GM08714 (cell line): ENCODE results near the gene SSBP3.

ENCODE experiments used
- H3K4me3 ChIP-seq: fragments of 200-500 bp; sonication (Bioruptor generic); 2 replicates; pipeline ENCODE4 v1.5.1; 2014; ENCODE audit warnings: mild to moderate bottlenecking, low read length, inconsistent platforms
- ZNF274 ChIP-seq: IDR thresholded peaks from 2 replicates; pipeline ENCODE4 v1.6.1; 2012; ENCODE audit warnings: mild to moderate bottlenecking, low read depth, low read length

The SSBP3 gene

DNA sequence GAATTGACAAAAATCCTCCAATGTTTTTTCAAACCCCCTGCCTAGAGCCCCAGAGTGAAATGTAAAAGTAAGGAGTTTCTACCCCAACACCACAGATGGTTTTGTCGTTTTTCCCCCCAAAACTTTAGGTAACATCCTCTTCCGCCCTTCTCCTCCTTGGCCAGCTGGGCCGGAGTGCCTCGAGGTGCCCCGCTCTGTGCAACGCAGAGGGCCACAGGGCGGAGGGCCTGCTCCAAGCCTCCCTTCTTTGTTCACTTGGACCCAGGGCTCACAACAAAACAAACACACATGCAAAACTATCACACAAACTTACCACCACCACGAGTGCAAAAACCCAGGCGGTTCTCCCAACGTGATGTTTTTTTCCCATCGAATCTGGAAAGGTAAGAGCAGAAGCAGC is 1.9 kb downstream of the SSBP3 start:
- no peak for TF ChIP-seq ZNF274
- H3K4me3 ChIP-seq = peak overlapping the region; percentile 73; the same call in 1 of the 2 replicates

DNA sequence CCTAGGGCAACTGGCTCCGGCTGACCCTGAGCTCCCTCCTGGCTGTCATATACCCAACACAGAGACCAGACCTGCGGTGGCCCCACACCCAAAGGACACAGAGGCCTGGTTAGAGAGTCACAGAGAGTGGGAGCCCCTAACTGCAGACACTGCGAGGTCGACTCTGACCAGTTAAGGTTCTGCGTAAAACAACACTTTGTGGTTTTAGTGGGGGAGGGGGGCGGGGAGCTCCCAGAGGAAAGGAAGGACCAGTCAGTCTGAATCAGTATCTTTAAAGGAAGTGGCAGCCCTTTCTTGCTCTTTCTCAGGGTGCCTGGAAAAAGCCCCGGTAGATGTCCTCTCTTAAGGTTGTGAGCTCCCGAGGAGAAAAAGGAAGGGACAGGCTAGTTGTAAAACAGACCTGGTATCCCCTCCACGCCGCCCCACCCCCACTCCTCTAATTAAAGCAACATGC is 2.4 kb downstream of the SSBP3 start:
- peak overlapping the region; percentile 73; the same call in 1 of the 2 replicates for H3K4me3 ChIP-seq
- TF ChIP-seq ZNF274 = no peak

DNA sequence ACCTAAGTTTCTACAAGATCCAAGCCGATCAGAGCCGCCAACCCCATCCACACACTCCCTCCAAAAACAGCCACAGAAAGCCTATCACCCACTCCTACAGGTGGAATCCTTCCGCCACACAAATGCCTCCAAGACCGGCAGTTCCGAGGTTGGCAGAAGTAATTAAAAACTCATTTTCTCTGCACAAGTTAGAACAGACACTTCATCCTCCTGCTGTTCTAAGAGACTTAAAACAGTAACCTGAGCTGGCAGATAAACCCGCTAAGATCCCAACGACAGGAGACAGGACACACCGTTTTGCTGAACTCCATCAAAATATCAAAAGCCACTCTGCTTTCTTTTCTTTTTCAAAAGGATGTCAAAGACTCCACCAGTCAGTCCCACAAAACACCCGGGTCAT is 2.8 kb downstream of the SSBP3 start:
- peak overlapping the region; percentile 73; the same call in 1 of the 2 replicates for H3K4me3 ChIP-seq
- TF ChIP-seq ZNF274 = no peak

DNA sequence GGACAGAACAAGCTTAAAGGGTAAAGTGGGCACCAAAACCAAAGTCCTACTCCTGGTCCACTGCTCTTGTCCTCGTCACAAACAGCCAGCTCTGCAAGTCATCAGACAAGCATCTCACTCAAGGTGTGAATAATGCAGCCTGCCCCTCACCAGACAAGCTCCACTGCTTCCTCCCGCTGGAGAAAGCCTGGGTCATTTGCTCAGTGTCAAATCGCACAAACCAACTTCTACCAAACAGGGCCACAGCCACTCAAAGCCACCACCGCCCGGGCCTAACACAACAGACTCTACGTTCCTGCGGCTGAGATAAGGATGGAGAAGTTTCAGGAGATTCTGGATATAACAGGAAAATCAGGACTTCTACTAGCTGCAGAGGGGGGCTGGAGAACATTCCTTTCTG is 3.3 kb downstream of the SSBP3 start:
- H3K4me3 ChIP-seq = no peak overlapping the region
- TF ChIP-seq ZNF274 = no peak

DNA sequence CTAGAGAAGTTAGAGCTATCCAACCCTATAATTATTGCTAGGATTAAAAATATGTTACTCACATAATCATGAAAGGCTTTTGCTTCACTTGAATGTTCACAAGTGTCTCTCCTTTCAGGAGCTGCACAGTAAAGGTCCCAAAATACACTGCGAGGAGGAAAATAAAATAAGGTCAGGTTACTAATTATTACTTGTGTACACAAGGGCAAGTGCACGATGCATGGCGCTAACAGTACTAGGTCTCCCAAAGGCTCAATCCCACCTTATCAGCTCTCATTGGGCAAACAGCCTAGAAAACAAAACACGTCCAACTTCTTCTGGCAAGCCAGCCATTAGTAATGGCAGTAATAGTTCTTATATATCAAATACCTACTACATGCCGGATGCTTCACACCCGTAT is 4.4 kb downstream of the SSBP3 start:
- no peak for TF ChIP-seq ZNF274
- no peak overlapping the region for H3K4me3 ChIP-seq

DNA sequence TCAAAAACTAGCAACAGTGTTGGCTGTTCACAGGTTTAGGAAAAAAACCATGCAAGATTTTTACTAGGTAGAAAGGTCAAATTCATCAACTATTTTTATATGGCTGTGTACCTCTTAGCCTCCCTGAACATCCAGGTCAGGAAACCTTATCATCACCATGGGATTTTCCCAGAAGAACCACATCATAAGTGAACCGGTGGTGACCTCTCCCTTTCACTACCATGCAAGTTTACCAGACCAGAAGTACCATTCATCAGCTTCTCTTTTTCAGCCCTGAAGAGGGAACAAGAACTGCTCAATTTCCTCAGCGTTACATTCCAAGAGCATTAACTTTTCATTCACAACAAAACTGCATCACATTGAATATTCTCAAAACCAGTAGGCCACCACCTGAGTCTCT is 5.9 kb downstream of the SSBP3 start:
- H3K4me3 ChIP-seq = no peak overlapping the region; the same call in 1 of the 2 replicates
- TF ChIP-seq ZNF274 = no peak

DNA sequence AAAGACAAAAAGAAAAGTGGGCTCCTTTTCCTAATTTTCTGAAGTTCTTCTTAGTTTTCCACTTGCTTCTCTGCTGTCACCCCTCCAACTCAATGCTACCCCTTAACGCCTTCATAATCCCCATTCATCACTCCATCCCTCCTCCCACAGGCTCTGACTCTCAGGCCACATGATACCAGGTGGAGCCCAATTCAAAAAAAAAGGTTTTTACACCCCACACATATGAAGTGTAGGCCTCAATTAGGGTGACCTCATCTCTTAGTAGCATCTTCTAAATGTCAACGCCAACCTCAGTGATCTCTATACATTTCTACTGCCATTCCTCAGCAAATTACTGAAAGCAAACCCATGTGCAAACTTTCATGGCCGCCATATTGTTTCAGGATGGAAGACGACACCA is 6.4 kb downstream of the SSBP3 start:
- no peak for TF ChIP-seq ZNF274
- no peak overlapping the region for H3K4me3 ChIP-seq

DNA sequence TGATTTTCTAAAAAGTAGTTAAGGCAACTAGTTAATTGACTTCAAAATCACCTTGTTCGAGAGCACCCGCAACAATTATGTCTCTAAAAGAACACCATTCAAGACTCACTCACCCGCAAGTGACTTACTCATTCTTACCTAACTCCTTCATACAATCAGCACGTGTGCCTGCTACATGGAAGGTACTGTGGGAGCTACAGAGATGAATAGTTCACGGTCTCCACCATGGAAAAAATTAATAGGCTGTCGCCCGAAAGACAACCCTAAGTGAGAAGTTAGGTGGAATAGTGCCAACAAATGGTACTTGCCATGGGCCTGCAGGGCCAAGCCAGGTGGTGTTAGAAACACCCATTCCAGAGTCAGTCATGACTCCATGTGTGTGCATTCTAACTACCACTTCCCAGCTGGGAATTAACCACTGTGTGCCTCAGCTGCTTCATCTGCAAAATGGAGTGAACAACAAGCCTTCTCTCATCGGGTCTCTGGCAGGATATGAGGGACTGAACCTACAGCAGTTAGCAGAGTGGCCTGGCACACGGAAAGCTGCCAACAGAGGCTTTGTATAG is 7.1 kb downstream of the SSBP3 start:
- no peak for TF ChIP-seq ZNF274
- no peak overlapping the region for H3K4me3 ChIP-seq

DNA sequence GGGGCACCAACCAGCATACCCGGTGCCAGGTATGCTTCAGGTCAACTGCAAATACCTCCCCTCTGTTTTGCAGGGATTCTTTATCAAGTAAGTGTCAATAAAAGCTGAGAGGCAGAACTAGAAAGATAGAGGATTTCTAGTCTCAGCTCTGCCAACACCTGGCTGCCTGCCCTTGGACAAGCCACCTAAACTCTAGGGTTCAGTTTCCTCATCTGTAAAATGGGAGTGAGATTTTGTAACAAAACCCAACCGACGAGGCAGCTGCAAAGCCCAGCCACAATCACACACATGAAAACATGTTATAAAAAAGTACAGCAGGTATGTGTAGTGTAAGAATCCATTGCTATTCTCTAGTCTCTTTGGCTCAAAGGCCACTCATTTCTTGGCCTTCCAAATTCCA is 8.2 kb downstream of the SSBP3 start:
- H3K4me3 ChIP-seq = no peak overlapping the region
- no peak for TF ChIP-seq ZNF274

DNA sequence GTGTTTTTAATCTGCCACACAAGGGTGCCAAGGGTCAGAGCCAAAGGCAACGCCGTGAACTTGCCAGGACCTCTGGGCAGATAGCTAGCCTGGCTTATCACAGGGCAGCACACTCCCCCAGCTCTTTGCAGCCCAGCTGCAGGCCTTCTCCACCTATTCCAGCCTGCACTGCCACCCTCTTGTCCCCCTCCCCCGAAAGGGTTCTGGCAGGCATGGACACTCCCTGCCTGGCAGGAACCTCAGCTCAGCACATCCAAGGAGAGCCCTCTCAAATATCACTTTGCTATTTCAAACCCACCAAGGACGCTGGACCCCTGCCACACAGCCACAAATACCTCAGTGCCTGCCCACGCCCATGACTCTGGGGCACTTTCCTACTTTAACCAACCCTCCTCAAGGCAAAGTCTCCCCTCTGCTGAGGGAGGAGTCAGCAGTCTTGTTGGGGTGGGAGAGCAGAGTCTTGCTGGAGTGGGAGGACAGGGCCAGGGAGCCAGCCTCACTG is 9.1 kb downstream of the SSBP3 start:
- no peak overlapping the region for H3K4me3 ChIP-seq
- TF ChIP-seq ZNF274 = no peak

DNA sequence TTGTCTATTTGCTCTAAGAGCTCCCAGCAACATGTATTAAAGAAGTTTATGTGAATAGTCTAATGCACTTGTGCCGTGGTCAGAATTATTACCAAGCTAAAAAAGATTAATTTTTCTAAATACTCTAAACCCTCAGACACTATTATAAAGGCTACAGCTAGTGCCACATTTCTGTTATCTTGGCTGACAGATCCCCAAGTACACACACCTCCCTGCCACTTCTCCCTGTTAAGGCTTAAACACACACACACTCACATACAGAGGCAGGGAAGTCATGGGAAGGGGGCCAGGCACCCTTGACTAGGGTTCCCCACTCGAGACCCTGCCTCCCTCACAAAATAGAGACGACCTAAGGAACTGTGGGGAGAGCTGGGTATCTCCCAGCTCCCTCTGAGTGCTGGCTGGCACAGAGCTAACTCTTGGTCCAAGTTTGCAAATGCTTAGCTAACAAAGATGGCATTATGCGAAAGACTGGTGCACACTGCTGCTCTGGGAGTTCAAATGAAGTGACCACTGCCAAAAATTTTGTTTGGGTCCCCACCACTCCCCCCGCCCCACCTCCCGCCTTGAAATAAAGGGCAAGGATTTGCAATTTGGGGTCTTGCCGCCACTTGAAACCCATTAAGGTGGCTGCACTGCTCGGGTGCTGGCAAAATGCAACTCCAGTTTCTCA is 9.8 kb downstream of the SSBP3 start:
- TF ChIP-seq ZNF274 = no peak
- no peak overlapping the region for H3K4me3 ChIP-seq

DNA sequence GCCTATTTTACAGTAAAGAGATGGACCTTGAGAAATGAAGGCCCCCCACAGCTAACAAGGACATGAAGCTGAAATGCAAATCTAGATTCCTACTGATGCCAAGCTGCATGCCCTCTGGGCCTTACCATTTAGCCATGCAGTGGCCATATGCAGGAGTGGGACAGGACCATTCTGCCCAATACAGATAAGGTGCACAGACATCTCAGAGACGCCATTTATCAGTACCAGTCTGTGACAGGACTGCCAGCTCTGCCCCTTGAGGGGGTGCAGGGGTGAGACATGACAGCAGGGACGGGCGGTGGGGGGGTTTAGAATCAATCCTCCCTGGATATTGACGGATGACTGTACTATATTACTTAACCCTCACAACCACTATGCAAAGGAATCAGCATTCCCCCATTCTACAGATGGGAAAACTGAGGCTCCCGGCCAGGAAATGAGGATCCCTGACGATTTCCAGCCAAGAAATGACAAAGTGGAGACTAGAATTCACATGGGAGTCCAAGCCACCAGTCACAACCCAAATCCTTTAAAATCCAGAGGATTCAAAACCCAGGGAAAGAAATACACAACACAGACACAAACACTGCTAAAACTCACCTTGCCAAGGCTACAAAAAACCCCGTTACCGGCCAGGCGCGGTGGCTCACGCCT is 10.8 kb downstream of the SSBP3 start:
- H3K4me3 ChIP-seq = no peak overlapping the region
- TF ChIP-seq ZNF274 = no peak

DNA sequence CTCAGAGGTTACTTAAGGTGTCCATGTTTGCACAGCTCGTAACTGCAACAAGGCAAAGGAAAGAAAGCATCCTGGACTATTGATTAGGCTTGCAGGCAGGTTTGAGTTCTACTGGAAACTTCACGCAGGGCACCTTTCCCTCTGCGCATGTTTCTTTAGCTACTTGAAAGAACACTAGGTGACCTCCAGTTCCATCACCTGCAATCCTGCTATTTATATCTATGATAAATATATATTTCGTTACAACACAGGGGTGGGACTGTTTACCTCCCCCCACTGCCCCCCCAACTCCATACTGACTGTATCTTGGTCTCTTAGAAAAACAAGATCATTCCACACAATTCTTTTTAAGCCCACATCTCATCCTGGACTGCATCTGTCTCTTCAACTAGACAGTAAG is 12.1 kb downstream of the SSBP3 start:
- no peak for TF ChIP-seq ZNF274
- H3K4me3 ChIP-seq = no peak overlapping the region

DNA sequence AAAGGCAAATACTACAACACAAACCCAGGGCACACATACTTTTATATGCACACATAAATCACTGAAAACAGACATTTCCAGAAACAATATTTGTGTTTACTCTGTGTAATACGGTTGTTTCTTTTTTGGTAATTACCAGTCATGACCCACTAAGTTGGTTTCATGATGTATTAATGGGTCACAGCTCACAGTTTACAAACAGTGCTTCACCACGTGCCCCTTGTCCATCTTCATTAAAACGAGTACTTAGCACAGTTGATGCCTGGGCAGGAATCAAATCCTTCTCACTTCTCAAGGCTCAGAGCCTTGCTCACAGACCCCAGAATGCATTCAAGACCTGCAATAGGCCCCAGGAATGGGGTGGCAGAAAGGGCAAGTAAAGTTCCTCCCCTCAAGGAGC is 13.8 kb downstream of the SSBP3 start:
- TF ChIP-seq ZNF274 = no peak
- no peak overlapping the region for H3K4me3 ChIP-seq
